Measurements from ENCODE around the gene KLHL20. TPM values are rescaled to one million over a fixed set of nuclear protein-coding genes. Genes with fewer than 3 reads are reported as not detected.
"Not testable (repeated sequence)": the region's sequence is repeated elsewhere in the genome, so short reads cannot be mapped to it uniquely, and the experiment has no call there.

The KLHL20 gene
- total and polyA plus RNA-seq, 7 experiments from 2014 or later, result 25.5 to 40.9 (median 28.4) TPM

DNA sequence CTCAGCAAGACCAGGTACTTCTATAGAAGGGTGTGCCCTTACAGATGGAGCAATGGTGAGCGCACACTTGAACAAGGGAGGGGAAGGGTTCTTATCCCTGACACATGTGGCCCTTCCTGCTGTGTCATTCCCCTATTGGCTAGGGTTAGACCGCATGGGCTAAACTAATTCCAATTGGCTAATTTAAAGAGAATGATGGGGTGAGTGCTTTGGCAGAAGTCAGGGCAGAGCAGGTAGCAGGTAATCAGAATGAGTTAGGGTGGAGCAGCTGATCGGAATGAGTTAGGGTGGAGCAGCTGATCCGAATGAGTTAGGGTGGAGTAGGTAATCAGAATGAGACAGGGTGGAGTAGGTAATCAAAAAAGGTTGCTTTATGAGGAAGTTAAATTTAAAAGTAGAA, 30.9 kb upstream of the KLHL20 start:
- DNase-seq; H3K27ac ChIP-seq (ENCODE audit: low read depth, low read length); H3K27me3 Mint-ChIP-seq; H3K36me3 ChIP-seq (ENCODE audit: control insufficient read depth in 2 of 3, insufficient read depth in 3 of 3, low read length in 3 of 3); CTCF ChIA-PET; H3K4me3 ChIP-seq (ENCODE audit: low read length); H3K9me3 ChIP-seq (ENCODE audit: control insufficient read depth in 2 of 3, low read length in 3 of 3); H3K36me3 Mint-ChIP-seq; H3K4me1 ChIP-seq (ENCODE audit: control insufficient read depth in 2 of 2, insufficient read depth in 2 of 2, low read length in 2 of 2); H3K27me3 ChIP-seq (ENCODE audit: control insufficient read depth in 2 of 2, insufficient read depth in 2 of 2, low read length in 2 of 2); intact Hi-C loops (cut with micrococcal nuclease); ATAC-seq; POLR2A ChIA-PET; H3K4me3 Mint-ChIP-seq: not testable (repeated sequence)
- peaks cover 0 to 10% (median 5%) of the 10 kb centered on the region in 11 donors for H3K9me3 Mint-ChIP-seq
- H3K4me1 Mint-ChIP-seq, result peaks cover 0 to 10% (median 9%) of the 10 kb centered on the region in 7 donors
- H3K27ac Mint-ChIP-seq, result peak overlapping the region in 1 of 9 donors; percentile 23

DNA sequence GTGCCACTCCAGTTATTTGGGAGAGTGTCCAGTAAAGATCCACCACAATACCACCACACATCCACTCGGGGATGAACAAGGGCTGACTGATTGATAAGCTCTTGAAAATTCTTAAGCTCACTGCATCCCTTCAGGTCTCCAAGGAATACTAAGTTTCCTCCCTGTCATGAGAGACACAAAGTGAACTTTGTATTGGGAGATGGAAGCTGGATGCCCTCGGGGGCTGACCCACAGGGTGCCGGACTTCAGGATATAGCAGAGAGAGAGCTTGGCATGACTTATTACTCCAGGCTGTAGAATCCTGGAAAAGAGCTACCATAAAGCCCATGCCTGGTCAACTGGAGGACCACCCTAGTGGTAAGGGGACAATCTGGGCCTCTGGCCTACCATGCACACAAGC, 29.7 kb upstream of the KLHL20 start:
- H3K4me3 ChIP-seq (ENCODE audit: low read length); H3K27me3 Mint-ChIP-seq; H3K36me3 ChIP-seq (ENCODE audit: control insufficient read depth in 2 of 3, insufficient read depth in 3 of 3, low read length in 3 of 3); H3K27ac Mint-ChIP-seq; POLR2A ChIA-PET; CTCF ChIA-PET; H3K4me1 ChIP-seq (ENCODE audit: control insufficient read depth in 2 of 2, insufficient read depth in 2 of 2, low read length in 2 of 2); intact Hi-C loops (cut with micrococcal nuclease); H3K27ac ChIP-seq (ENCODE audit: low read depth, low read length); H3K9me3 ChIP-seq (ENCODE audit: control insufficient read depth in 2 of 3, low read length in 3 of 3); H3K9me3 Mint-ChIP-seq; H3K27me3 ChIP-seq (ENCODE audit: control insufficient read depth in 2 of 2, insufficient read depth in 2 of 2, low read length in 2 of 2); DNase-seq; H3K36me3 Mint-ChIP-seq; H3K4me3 Mint-ChIP-seq; ATAC-seq: not testable (repeated sequence)
- peaks cover 0 to 19% (median 18%) of the 10 kb centered on the region in 7 donors for H3K4me1 Mint-ChIP-seq

DNA sequence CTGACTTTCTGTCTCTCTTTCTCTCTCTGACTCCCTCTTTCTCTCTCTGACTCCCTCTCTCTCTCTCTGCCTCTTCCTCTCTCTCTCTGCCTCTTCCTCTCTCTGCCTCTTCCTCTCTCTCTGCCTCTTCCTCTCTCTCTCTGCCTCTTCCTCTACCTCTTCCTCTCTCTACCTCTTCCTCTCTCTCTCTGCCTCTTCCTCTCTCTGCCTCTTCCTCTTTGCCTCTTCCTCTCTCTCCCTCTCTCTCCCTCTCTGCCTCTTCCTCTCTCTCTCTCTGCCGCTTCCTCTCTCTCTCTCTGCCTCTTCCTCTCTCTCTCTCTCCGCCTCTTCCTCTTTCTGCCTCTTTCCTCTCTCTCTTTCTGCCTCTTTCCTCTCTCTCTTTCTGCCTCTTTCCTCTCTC, 26.5 kb upstream of the KLHL20 start:
- peaks cover 0 to 11% (median 0%) of the 10 kb centered on the region in 5 donors for H3K27me3 Mint-ChIP-seq
- H3K36me3 Mint-ChIP-seq, result no peaks in the 10 kb centered on the region
- Histone ChIP-seq H3K27ac (ENCODE audit: low read depth, low read length) (no peak overlapping the region), H3K4me1 (ENCODE audit: control insufficient read depth in 2 of 2, insufficient read depth in 2 of 2, low read length in 2 of 2) (no peaks in the 10 kb centered on the region), H3K27me3 (ENCODE audit: control insufficient read depth in 2 of 2, insufficient read depth in 2 of 2, low read length in 2 of 2) (no peaks in the 10 kb centered on the region), H3K9me3 (ENCODE audit: control insufficient read depth in 2 of 3, low read length in 3 of 3) (no peaks in the 10 kb centered on the region), H3K4me3 (ENCODE audit: low read length) (no peak overlapping the region), H3K36me3 (ENCODE audit: control insufficient read depth in 2 of 3, insufficient read depth in 3 of 3, low read length in 3 of 3) (no peaks in the 10 kb centered on the region)
- DNase-seq (no peak), ATAC-seq (no peak)
- CTCF ChIA-PET, result no interaction called here
- POLR2A ChIA-PET, result no interaction called here
- intact Hi-C loops (cut with micrococcal nuclease), result no loop called here
- H3K4me3 Mint-ChIP-seq, result peak overlapping the region in 3 of 10 donors; percentile 26 to 41 (median 37)
- peaks cover 0 to 19% (median 18%) of the 10 kb centered on the region in 7 donors for H3K4me1 Mint-ChIP-seq
- H3K9me3 Mint-ChIP-seq, result peaks cover 0 to 4% (median 0%) of the 10 kb centered on the region in 11 donors
- H3K27ac Mint-ChIP-seq, result peak overlapping the region in 8 of 9 donors; percentile 14 to 94 (median 78)

DNA sequence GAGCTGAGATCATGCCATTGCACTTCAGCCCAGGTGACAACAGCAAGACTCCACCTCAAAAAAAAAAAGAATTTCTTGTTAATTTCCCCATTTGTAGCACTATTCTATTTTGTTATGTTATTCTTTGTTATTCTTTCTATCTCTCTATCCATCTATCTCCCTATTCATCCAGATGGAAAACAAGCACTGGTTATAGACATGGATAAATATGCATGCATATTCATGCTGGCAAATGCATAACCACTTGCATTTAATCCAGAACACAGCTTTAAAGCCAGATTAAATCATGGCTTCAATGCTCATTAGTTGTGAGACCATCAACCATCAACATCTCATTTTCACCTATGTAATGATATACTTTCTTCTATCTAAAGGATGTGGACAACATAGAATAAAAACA, 21.5 kb upstream of the KLHL20 start:
- intact Hi-C loops (cut with micrococcal nuclease), result no loop called here
- H3K36me3 ChIP-seq (ENCODE audit: control insufficient read depth in 2 of 3, insufficient read depth in 3 of 3, low read length in 3 of 3), result no peaks in the 10 kb centered on the region
- H3K9me3 Mint-ChIP-seq, result peaks cover 0 to 9% (median 3%) of the 10 kb centered on the region in 11 donors
- peaks cover 0 to 8% (median 0%) of the 10 kb centered on the region in 5 donors for H3K36me3 Mint-ChIP-seq
- no peak overlapping the region for H3K27ac Mint-ChIP-seq
- DNase-seq (no peak), ATAC-seq (no peak)
- no peaks in the 10 kb centered on the region for H3K9me3 ChIP-seq (ENCODE audit: control insufficient read depth in 2 of 3, low read length in 3 of 3)
- peaks cover 0 to 3% of the 10 kb centered on the region in 2 donors for H3K27me3 ChIP-seq (ENCODE audit: control insufficient read depth in 2 of 2, insufficient read depth in 2 of 2, low read length in 2 of 2)
- H3K4me1 ChIP-seq (ENCODE audit: control insufficient read depth in 2 of 2, insufficient read depth in 2 of 2, low read length in 2 of 2), result no peaks in the 10 kb centered on the region
- no peak overlapping the region for H3K27ac ChIP-seq (ENCODE audit: low read depth, low read length)
- ChIA-PET CTCF (no interaction called here), POLR2A (no interaction called here)
- H3K4me3 ChIP-seq (ENCODE audit: low read length), result no peak overlapping the region
- H3K4me1 Mint-ChIP-seq, result peaks cover 0 to 16% (median 14%) of the 10 kb centered on the region in 7 donors
- no peak overlapping the region for H3K4me3 Mint-ChIP-seq
- peaks cover 19 to 37% (median 20%) of the 10 kb centered on the region in 5 donors for H3K27me3 Mint-ChIP-seq

DNA sequence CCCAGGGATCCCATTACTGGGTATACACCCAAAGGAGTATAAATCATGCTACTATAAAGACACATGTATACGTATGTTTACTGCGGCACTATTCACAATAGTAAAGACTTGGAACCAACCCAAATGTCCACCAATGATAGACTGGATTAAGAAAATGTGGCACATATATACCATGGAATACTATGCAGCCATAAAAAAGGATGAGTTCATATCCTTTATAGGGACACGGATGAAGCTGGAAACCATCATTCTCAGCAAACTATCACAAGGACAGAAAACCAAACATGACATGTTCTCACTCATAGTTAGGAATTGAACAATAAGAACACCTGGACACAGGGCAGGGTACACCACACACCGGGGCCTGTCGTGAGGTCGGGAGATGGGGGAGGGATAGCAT, 13.5 kb upstream of the KLHL20 start:
- not testable (repeated sequence) for ATAC-seq

DNA sequence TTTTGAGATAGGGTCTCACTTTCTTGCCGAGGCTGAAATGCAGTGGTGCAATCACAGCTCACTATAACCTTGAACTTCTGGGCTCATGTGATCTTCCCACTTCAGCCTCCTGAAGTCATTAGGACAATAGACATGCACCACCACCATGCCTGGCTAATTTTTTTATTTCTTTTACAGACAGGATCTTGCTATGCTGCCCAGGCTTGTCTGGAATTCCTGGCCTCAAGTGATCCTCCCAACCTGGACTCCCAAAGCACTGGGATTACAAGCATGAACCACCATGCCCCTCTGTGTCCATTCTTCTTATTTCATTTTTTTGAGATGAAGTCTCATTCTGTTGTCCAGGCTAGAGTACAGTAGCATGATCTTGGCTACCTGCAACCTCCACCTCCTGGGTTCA, 12.0 kb upstream of the KLHL20 start:
- ATAC-seq, result no peak

More for the DNA sequence above, 13.5 kb upstream of the KLHL20 start:
- POLR2A ChIA-PET; H3K9me3 ChIP-seq (ENCODE audit: control insufficient read depth in 2 of 3, low read length in 3 of 3); H3K4me3 Mint-ChIP-seq; DNase-seq; H3K27ac ChIP-seq (ENCODE audit: low read depth, low read length); H3K4me3 ChIP-seq (ENCODE audit: low read length); CTCF ChIA-PET; H3K36me3 ChIP-seq (ENCODE audit: control insufficient read depth in 2 of 3, insufficient read depth in 3 of 3, low read length in 3 of 3); H3K9me3 Mint-ChIP-seq; H3K4me1 ChIP-seq (ENCODE audit: control insufficient read depth in 2 of 2, insufficient read depth in 2 of 2, low read length in 2 of 2); H3K27me3 ChIP-seq (ENCODE audit: control insufficient read depth in 2 of 2, insufficient read depth in 2 of 2, low read length in 2 of 2); intact Hi-C loops (cut with micrococcal nuclease); H3K4me1 Mint-ChIP-seq; H3K27ac Mint-ChIP-seq: not testable (repeated sequence)
- peaks cover 0 to 12% (median 0%) of the 10 kb centered on the region in 5 donors for H3K36me3 Mint-ChIP-seq
- peaks cover 24 to 45% (median 43%) of the 10 kb centered on the region in 5 donors for H3K27me3 Mint-ChIP-seq

DNA sequence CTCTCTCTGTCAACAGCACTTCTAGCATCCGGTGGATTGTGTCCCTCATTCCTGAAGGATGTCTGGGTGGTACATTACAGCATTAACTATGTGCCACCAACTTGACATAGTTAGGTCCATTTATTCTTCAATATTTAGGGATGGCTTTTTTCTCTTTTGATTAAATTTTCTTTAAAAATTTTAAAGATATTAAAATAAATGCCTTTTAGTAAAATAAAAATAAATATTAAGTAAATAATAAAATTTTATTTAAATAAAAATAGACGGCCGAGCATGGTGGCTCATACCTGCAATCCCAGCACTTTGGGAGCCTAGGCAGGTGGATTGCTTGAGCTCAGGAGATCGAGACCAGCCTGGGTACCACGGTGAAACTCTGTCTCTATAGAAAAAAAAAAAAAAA, 9.7 kb upstream of the KLHL20 start:
- Mint-ChIP-seq H3K4me1 (no peaks in the 10 kb centered on the region), H3K9me3 (peaks cover 0 to 2% (median 0%) of the 10 kb centered on the region in 11 donors), H3K27me3 (peaks cover 11 to 34% (median 30%) of the 10 kb centered on the region in 5 donors), H3K36me3 (no peaks in the 10 kb centered on the region), H3K27ac (no peak overlapping the region), H3K4me3 (no peak overlapping the region)
- DNase-seq, result no peak
- H3K9me3 ChIP-seq (ENCODE audit: control insufficient read depth in 2 of 3, low read length in 3 of 3), result no peaks in the 10 kb centered on the region
- POLR2A ChIA-PET, result no interaction called here
- H3K27me3 ChIP-seq (ENCODE audit: control insufficient read depth in 2 of 2, insufficient read depth in 2 of 2, low read length in 2 of 2), result peaks cover 0 to 4% of the 10 kb centered on the region in 2 donors
- H3K4me3 ChIP-seq (ENCODE audit: low read length), result no peak overlapping the region
- no peaks in the 10 kb centered on the region for H3K4me1 ChIP-seq (ENCODE audit: control insufficient read depth in 2 of 2, insufficient read depth in 2 of 2, low read length in 2 of 2)
- no peak for ATAC-seq
- intact Hi-C loops (cut with micrococcal nuclease), result no loop called here
- H3K36me3 ChIP-seq (ENCODE audit: control insufficient read depth in 2 of 3, insufficient read depth in 3 of 3, low read length in 3 of 3), result no peaks in the 10 kb centered on the region
- CTCF ChIA-PET, result no interaction called here
- no peak overlapping the region for H3K27ac ChIP-seq (ENCODE audit: low read depth, low read length)

More for the DNA sequence above, 12.0 kb upstream of the KLHL20 start:
- Histone ChIP-seq H3K27ac (ENCODE audit: low read depth, low read length) (no peak overlapping the region), H3K4me3 (ENCODE audit: low read length) (no peak overlapping the region), H3K36me3 (ENCODE audit: control insufficient read depth in 2 of 3, insufficient read depth in 3 of 3, low read length in 3 of 3) (no peaks in the 10 kb centered on the region), H3K4me1 (ENCODE audit: control insufficient read depth in 2 of 2, insufficient read depth in 2 of 2, low read length in 2 of 2) (no peaks in the 10 kb centered on the region), H3K27me3 (ENCODE audit: control insufficient read depth in 2 of 2, insufficient read depth in 2 of 2, low read length in 2 of 2) (no peaks in the 10 kb centered on the region), H3K9me3 (ENCODE audit: control insufficient read depth in 2 of 3, low read length in 3 of 3) (no peaks in the 10 kb centered on the region)
- ChIA-PET POLR2A (interaction anchor here (1.1 kb wide), 1 partner anchor 38 kb away, joined by 4 read pairs; no protein-coding TSS in a partner anchor), CTCF (interaction anchor here (0.6 kb wide), 1 partner anchor 447 kb away, joined by 3 read pairs; no protein-coding TSS in a partner anchor)
- Mint-ChIP-seq H3K27me3 (peaks cover 14 to 40% (median 36%) of the 10 kb centered on the region in 5 donors), H3K27ac (no peak overlapping the region), H3K36me3 (peaks cover 0 to 5% (median 0%) of the 10 kb centered on the region in 5 donors), H3K4me1 (no peaks in the 10 kb centered on the region), H3K9me3 (peaks cover 0 to 4% (median 0%) of the 10 kb centered on the region in 11 donors), H3K4me3 (no peak overlapping the region)
- no peak for DNase-seq
- intact Hi-C loops (cut with micrococcal nuclease), result no loop called here
